Neural cell (in vitro differentiated cells): ENCODE measurements around the gene RBAK. TPM values are rescaled to one million over a fixed set of nuclear protein-coding genes. Genes with fewer than 3 reads are reported as not detected.
"Not testable (repeated sequence)": the region's sequence is repeated elsewhere in the genome, so short reads cannot be mapped to it uniquely, and the experiment has no call there.

Experiments used
- H2AFZ ChIP-seq: fragments of 200-600, 300-800 bp; sonication (generic), shearing (Covaris generic); 2 replicates; pipeline ENCODE4 v1.6.0; 2014; ENCODE audit warnings: low read depth, mild to moderate bottlenecking, antibody characterized with exemption, low read length, moderate library complexity
- H3F3A ChIP-seq: fragments of 200-600 bp; shearing (Covaris generic); 2 replicates; pipeline ENCODE4 v1.6.1; 2016; ENCODE audit warnings: mild to moderate bottlenecking, moderate library complexity, mixed read lengths, antibody characterized with exemption, low read length; ENCODE audit not compliant: insufficient read depth, poor library complexity, severe bottlenecking
- H3K27ac ChIP-seq: fragments of 200-600, 300-800 bp; sonication (generic), shearing (Covaris generic); 2 replicates; pipeline ENCODE4 v1.5.1; 2014; ENCODE audit warnings: mild to moderate bottlenecking, low read length, moderate library complexity
- H3K27me3 ChIP-seq: fragments of 300-800, 200-600 bp; sonication (generic), shearing (Covaris generic); 2 replicates; pipeline ENCODE4 v1.6.0; 2014; ENCODE audit warnings: mild to moderate bottlenecking, low read depth, low read length, moderate library complexity; ENCODE audit not compliant: insufficient read depth
- H3K36me3 ChIP-seq: fragments of 300-800, 200-600 bp; sonication (generic), shearing (Covaris generic); 2 replicates; pipeline ENCODE4 v1.5.1; 2014; ENCODE audit warnings: mild to moderate bottlenecking, antibody characterized with exemption, low read length, moderate library complexity; ENCODE audit not compliant: insufficient read depth
- H3K4me2 ChIP-seq: fragments of 300-800, 200-600 bp; sonication (generic), shearing (Covaris generic); 2 replicates; pipeline ENCODE4 v1.6.0; 2014; ENCODE audit warnings: mild to moderate bottlenecking, low read length
- H3K4me3 ChIP-seq: fragments of 300-800, 200-600 bp; sonication (generic), shearing (Covaris generic); 2 replicates; pipeline ENCODE4 v1.5.1; 2014; ENCODE audit warnings: mild to moderate bottlenecking, low read length, moderate library complexity
- H3K79me2 ChIP-seq: fragments of 200-600 bp; shearing (Covaris generic); replicated peaks from 2 replicates; pipeline ENCODE4 v1.6.0; 2014; ENCODE audit warnings: mild to moderate bottlenecking, low read length, moderate library complexity; ENCODE audit not compliant: insufficient read depth
- H3K9ac ChIP-seq: fragments of 300-800, 200-600 bp; sonication (generic), shearing (Covaris generic); 2 replicates; pipeline ENCODE4 v1.6.1; 2016; ENCODE audit warnings: mild to moderate bottlenecking, low read length, mixed read lengths
- H3K9me2 ChIP-seq: fragments of 200-600 bp; shearing (Covaris generic); 2 replicates; pipeline ENCODE4 v1.6.1; 2016; ENCODE audit warnings: mild to moderate bottlenecking, low read length, mixed read lengths; ENCODE audit not compliant: insufficient read depth
- H3K9me3 ChIP-seq: fragments of 200-600, 300-800 bp; sonication (generic), shearing (Covaris generic); 2 replicates; pipeline ENCODE4 v1.6.1; 2016; ENCODE audit warnings: mild to moderate bottlenecking, mixed run types, low read length, moderate library complexity, mixed read lengths
- H4K20me1 ChIP-seq: fragments of 200-600 bp; shearing (Covaris generic); 2 replicates; pipeline ENCODE4 v1.6.1; 2016; ENCODE audit warnings: mild to moderate bottlenecking, mixed run types; ENCODE audit not compliant: insufficient read depth
- EP300 ChIP-seq: fragments of 450-650 bp; conservative IDR thresholded peaks from 2 replicates; pipeline ENCODE4 v1.6.1; 2014; ENCODE audit warnings: antibody characterized with exemption, mild to moderate bottlenecking, moderate library complexity; ENCODE audit not compliant: poor library complexity, severe bottlenecking
- EZH2 ChIP-seq: fragments of 200-600, 300-800 bp; shearing (Covaris generic), sonication (generic); IDR thresholded peaks from 2 replicates; pipeline ENCODE4 v1.6.1; 2014; ENCODE audit warnings: antibody characterized with exemption, low read length, borderline replicate concordance, mild to moderate bottlenecking; ENCODE audit not compliant: insufficient read depth, poor library complexity, severe bottlenecking
- MXI1 ChIP-seq: fragments of 450-650 bp; conservative IDR thresholded peaks from 2 replicates; pipeline ENCODE4 v1.6.1; 2014; ENCODE audit warnings: antibody characterized with exemption, mild to moderate bottlenecking; ENCODE audit not compliant: poor library complexity, severe bottlenecking
- POLR2AphosphoS5 ChIP-seq: IDR thresholded peaks from 2 replicates; pipeline ENCODE4 v1.6.1; 2012
- SMC3 ChIP-seq: fragments of 450-650 bp; conservative IDR thresholded peaks from 2 replicates; pipeline ENCODE4 v1.6.1; 2014; ENCODE audit warnings: antibody characterized with exemption, mild to moderate bottlenecking, moderate library complexity; ENCODE audit not compliant: poor library complexity
- TAF1 ChIP-seq: IDR thresholded peaks from 2 replicates; pipeline ENCODE4 v1.6.1; 2012; ENCODE audit warnings: low read depth
- polyA plus RNA-seq: library from polyadenylated mRNA; depleted of rRNA; stranded (reverse); fragments of >200 nt; gene quantifications from 2 replicates; pipeline ENCODE4 v1.2.3, GENCODE V29; 2014
- TF ChIP-seq, protein P1 (sequence below): fragments of 450-650 bp; IDR thresholded peaks from 2 replicates; pipeline ENCODE4 v1.5.1; 2014; ENCODE audit warnings: antibody characterized with exemption, mild to moderate bottlenecking, moderate library complexity; ENCODE audit not compliant: poor library complexity, severe bottlenecking
- TF ChIP-seq, protein P2 (sequence below): IDR thresholded peaks from 2 replicates; pipeline ENCODE4 v1.6.1; 2012; ENCODE audit warnings: borderline replicate concordance

RBAK gene
- polyA plus RNA-seq, 1 donor from 2014 or later = 12.0 TPM

DNA sequence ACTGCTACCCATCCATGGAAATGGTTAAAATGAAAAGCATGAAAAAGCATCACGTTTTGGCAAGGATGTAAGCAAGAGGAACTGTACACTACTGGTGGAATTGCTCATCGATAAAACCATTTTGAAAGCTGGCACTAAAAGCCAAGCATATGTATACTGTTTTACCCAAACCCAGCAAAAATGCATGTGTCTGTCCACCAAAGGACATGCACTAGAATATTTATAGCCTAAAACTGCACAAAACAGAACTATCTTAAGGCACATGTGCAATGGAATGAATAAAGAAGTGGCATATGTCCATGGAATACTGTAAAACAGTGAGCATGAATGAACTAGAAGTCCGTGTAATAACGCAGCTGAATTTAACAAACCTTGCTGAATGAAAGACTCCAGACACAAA, 22.9 kb downstream of the RBAK start:
- H4K20me1 ChIP-seq = no peaks in the 10 kb centered on the region
- H3K9ac ChIP-seq = no peak overlapping the region
- H3K79me2 ChIP-seq = no peaks in the 10 kb centered on the region
- no peak overlapping the region for H3K4me2 ChIP-seq
- H3K27ac ChIP-seq = no peak overlapping the region
- H3K36me3 ChIP-seq = peaks cover 41% of the 10 kb centered on the region
- no peak for TF ChIP-seq POLR2AphosphoS5
- TF ChIP-seq MXI1 = no peak
- TF ChIP-seq EP300 = no peak
- TF ChIP-seq EZH2 = no peak
- TF ChIP-seq, protein P1, sequence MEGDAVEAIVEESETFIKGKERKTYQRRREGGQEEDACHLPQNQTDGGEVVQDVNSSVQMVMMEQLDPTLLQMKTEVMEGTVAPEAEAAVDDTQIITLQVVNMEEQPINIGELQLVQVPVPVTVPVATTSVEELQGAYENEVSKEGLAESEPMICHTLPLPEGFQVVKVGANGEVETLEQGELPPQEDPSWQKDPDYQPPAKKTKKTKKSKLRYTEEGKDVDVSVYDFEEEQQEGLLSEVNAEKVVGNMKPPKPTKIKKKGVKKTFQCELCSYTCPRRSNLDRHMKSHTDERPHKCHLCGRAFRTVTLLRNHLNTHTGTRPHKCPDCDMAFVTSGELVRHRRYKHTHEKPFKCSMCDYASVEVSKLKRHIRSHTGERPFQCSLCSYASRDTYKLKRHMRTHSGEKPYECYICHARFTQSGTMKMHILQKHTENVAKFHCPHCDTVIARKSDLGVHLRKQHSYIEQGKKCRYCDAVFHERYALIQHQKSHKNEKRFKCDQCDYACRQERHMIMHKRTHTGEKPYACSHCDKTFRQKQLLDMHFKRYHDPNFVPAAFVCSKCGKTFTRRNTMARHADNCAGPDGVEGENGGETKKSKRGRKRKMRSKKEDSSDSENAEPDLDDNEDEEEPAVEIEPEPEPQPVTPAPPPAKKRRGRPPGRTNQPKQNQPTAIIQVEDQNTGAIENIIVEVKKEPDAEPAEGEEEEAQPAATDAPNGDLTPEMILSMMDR = no peak
- H3K27me3 ChIP-seq = no peaks in the 10 kb centered on the region
- no peaks in the 10 kb centered on the region for H3F3A ChIP-seq
- no peak overlapping the region for H2AFZ ChIP-seq
- H3K4me3 ChIP-seq = no peak overlapping the region
- no peaks in the 10 kb centered on the region for H3K9me2 ChIP-seq
- H3K9me3 ChIP-seq = peaks cover 19% of the 10 kb centered on the region

DNA sequence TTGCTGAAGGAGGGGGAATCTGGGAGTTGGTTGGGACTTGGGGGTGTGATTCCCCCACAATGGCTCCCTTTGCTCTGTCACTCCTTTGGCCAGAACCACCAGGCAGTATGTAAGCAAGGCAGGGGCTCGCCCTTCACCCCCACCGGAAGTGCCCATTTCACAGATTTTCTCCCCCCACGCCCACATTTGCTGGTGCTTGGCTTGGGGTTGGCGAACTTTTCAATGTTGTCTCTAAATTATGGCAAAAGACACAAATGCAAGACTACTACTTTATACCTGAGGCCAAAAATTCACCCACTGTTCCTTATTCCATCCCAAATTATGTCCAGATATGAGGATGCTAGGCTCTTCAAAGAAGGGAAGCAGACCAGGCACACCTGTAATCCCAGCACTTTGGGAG, 24.5 kb downstream of the RBAK start:
- no peak overlapping the region for H3K27ac ChIP-seq
- no peaks in the 10 kb centered on the region for H3K27me3 ChIP-seq
- H3K79me2 ChIP-seq = no peaks in the 10 kb centered on the region
- no peaks in the 10 kb centered on the region for H4K20me1 ChIP-seq
- no peaks in the 10 kb centered on the region for H3K9me2 ChIP-seq
- peaks cover 24% of the 10 kb centered on the region for H3K36me3 ChIP-seq
- no peaks in the 10 kb centered on the region for H3F3A ChIP-seq
- no peak overlapping the region for H2AFZ ChIP-seq
- H3K9me3 ChIP-seq = peaks cover 6% of the 10 kb centered on the region
- H3K4me2 ChIP-seq = no peak overlapping the region
- no peak overlapping the region for H3K4me3 ChIP-seq
- TF ChIP-seq POLR2AphosphoS5 (no peak), EP300 (no peak), SMC3 (no peak), TAF1 (no peak), EZH2 (no peak)
- TF ChIP-seq, protein P2, sequence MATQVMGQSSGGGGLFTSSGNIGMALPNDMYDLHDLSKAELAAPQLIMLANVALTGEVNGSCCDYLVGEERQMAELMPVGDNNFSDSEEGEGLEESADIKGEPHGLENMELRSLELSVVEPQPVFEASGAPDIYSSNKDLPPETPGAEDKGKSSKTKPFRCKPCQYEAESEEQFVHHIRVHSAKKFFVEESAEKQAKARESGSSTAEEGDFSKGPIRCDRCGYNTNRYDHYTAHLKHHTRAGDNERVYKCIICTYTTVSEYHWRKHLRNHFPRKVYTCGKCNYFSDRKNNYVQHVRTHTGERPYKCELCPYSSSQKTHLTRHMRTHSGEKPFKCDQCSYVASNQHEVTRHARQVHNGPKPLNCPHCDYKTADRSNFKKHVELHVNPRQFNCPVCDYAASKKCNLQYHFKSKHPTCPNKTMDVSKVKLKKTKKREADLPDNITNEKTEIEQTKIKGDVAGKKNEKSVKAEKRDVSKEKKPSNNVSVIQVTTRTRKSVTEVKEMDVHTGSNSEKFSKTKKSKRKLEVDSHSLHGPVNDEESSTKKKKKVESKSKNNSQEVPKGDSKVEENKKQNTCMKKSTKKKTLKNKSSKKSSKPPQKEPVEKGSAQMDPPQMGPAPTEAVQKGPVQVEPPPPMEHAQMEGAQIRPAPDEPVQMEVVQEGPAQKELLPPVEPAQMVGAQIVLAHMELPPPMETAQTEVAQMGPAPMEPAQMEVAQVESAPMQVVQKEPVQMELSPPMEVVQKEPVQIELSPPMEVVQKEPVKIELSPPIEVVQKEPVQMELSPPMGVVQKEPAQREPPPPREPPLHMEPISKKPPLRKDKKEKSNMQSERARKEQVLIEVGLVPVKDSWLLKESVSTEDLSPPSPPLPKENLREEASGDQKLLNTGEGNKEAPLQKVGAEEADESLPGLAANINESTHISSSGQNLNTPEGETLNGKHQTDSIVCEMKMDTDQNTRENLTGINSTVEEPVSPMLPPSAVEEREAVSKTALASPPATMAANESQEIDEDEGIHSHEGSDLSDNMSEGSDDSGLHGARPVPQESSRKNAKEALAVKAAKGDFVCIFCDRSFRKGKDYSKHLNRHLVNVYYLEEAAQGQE = no peak
- H3K9ac ChIP-seq = no peak overlapping the region

DNA sequence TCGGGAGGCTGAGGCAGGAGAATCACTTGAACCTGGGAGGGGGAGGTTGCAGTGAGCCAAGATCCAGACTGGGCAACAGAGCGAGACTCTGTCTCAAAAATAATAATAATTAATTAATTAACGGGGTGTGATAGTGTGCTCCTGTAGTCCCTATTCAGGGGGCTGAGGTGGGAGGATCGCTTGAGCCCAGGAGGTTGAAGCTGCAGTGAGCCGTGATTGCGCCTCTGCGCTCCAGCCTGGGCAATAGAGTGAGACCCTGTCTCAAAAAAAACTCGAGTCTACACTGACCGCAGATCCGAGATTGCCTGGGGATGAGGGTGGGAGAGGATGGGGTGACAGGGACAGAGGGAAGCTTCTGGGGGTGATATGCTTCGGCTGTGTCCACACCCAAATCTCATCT, 29.5 kb downstream of the RBAK start:
- H3K27me3 ChIP-seq, H3K36me3 ChIP-seq, H3K9me3 ChIP-seq, H4K20me1 ChIP-seq, H3K4me3 ChIP-seq, H3K4me2 ChIP-seq, H3K27ac ChIP-seq, H3K9ac ChIP-seq, H3K9me2 ChIP-seq, H2AFZ ChIP-seq, H3K79me2 ChIP-seq, H3F3A ChIP-seq: not testable (repeated sequence)
